Measurements from ENCODE around the gene TUT4.

The TUT4 gene

GRCh38 chr1:52574594-52574993 is 21.7 kb upstream of the TUT4 start:
- peak; percentile 73 to 74 for DNase-seq (ENCODE audit: low read depth in 2 of 2)

GRCh38 chr1:52572387-52572786 is 19.5 kb upstream of the TUT4 start:
- no peak for DNase-seq (ENCODE audit: low read depth in 2 of 2)

GRCh38 chr1:52571783-52572182 is 18.9 kb upstream of the TUT4 start:
- no peak for DNase-seq (ENCODE audit: low read depth in 2 of 2)

GRCh38 chr1:52569449-52570210 is 16.7 kb upstream of the TUT4 start:
- DNase-seq (ENCODE audit: low read depth in 2 of 2): no peak

- DNase-seq (ENCODE audit: low read depth in 2 of 2): no peak
Measured at GRCh38 chr1:52567943-52568342, 15.1 kb upstream of the TUT4 start.

GRCh38 chr1:52562766-52563165 is 9.9 kb upstream of the TUT4 start:
- DNase-seq (ENCODE audit: low read depth in 2 of 2): no peak

- no peak for DNase-seq (ENCODE audit: low read depth in 2 of 2)
Measured at GRCh38 chr1:52559875-52560274, 7.0 kb upstream of the TUT4 start.

GRCh38 chr1:52558941-52559340 is 6.0 kb upstream of the TUT4 start:
- no peak for DNase-seq (ENCODE audit: low read depth in 2 of 2)

- DNase-seq (ENCODE audit: low read depth in 2 of 2): no peak
Measured at GRCh38 chr1:52556641-52557360, 3.9 kb upstream of the TUT4 start.

GRCh38 chr1:52554756-52555155 is 1.9 kb upstream of the TUT4 start:
- DNase-seq (ENCODE audit: low read depth in 2 of 2): no peak

GRCh38 chr1:52554267-52554640 is 1.4 kb upstream of the TUT4 start:
- DNase-seq (ENCODE audit: low read depth in 2 of 2): no peak

- peak; percentile 68 for DNase-seq (ENCODE audit: low read depth in 2 of 2)
Measured at GRCh38 chr1:52553362-52554266, 722 bp upstream of the TUT4 start.

GRCh38 chr1:52552236-52552504 is 722 bp downstream of the TUT4 start:
- DNase-seq (ENCODE audit: low read depth in 2 of 2): no peak

GRCh38 chr1:52551507-52552235 is 1.2 kb downstream of the TUT4 start:
- DNase-seq (ENCODE audit: low read depth in 2 of 2): no peak

- DNase-seq (ENCODE audit: low read depth in 2 of 2): no peak
Measured at GRCh38 chr1:52550447-52550846, 2.4 kb downstream of the TUT4 start.

- DNase-seq (ENCODE audit: low read depth in 2 of 2): no peak
Measured at GRCh38 chr1:52549267-52549666, 3.6 kb downstream of the TUT4 start.

- no peak for DNase-seq (ENCODE audit: low read depth in 2 of 2)
Measured at GRCh38 chr1:52546852-52547251, 6.0 kb downstream of the TUT4 start.

- no peak for DNase-seq (ENCODE audit: low read depth in 2 of 2)
Measured at GRCh38 chr1:52544665-52545525, 8.0 kb downstream of the TUT4 start.

- DNase-seq (ENCODE audit: low read depth in 2 of 2): no peak
Measured at GRCh38 chr1:52542085-52542688, 10.7 kb downstream of the TUT4 start.

GRCh38 chr1:52534928-52535764 is 17.7 kb downstream of the TUT4 start:
- DNase-seq (ENCODE audit: low read depth in 2 of 2): no peak
